OCI-LY3 (cell line): ENCODE results near the gene PREX1.

Source experiments
- EZH2phosphoT487 ChIP-seq: fragments of 200-600 bp; shearing (Covaris generic); IDR thresholded peaks from 2 replicates; pipeline ENCODE4 v1.6.1; 2018; ENCODE audit warnings: antibody characterized with exemption, mixed run types, low read depth
- TF ChIP-seq, protein P1 (sequence below): fragments of 200-600, 300-600 bp; sonication (generic); IDR thresholded peaks from 2 replicates; pipeline ENCODE4 v1.5.1; 2014; ENCODE audit warnings: antibody characterized with exemption, low read length, low read depth

DNA sequence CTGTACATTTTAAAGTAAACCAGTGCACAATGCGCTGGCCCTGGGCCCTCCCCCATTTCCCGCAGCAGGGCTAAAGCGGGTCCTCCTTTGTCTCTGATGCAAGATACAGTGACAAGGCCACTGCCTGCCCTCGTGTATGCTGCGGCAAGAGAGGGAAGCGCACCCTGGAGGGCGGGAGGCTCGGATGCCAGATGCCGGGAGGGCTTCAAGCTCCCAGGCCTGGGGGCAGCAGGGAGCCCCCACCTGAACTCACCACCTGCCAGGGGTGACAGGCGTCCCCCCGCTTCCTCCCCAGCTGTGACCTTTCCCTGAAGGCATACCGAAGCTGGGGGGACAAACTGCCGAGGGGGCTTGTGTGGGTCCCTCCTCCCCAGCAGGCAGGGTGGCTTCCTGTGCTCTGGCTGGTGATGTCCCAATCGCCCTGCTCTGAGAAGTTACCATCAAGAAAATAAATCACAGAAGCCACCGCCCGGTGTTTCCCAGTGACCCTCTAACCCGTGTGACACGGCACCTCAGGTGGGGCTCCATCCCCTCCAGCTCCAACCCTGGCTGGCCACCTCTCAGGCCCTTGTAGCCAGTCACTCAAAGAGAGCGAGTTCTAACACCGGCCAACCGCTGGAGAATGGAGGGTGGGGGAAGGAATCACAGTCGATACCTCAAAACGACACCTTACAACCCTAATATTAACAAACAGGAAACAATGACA, 203.3 kb downstream of the PREX1 start:
- TF ChIP-seq, protein P1, sequence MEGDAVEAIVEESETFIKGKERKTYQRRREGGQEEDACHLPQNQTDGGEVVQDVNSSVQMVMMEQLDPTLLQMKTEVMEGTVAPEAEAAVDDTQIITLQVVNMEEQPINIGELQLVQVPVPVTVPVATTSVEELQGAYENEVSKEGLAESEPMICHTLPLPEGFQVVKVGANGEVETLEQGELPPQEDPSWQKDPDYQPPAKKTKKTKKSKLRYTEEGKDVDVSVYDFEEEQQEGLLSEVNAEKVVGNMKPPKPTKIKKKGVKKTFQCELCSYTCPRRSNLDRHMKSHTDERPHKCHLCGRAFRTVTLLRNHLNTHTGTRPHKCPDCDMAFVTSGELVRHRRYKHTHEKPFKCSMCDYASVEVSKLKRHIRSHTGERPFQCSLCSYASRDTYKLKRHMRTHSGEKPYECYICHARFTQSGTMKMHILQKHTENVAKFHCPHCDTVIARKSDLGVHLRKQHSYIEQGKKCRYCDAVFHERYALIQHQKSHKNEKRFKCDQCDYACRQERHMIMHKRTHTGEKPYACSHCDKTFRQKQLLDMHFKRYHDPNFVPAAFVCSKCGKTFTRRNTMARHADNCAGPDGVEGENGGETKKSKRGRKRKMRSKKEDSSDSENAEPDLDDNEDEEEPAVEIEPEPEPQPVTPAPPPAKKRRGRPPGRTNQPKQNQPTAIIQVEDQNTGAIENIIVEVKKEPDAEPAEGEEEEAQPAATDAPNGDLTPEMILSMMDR, result no peak
- TF ChIP-seq EZH2phosphoT487, result no peak
